Measurements from ENCODE around the gene HOXB4. TPM values are rescaled to one million over a fixed set of nuclear protein-coding genes. Genes with fewer than 3 reads are reported as not detected.

Gene HOXB4
- polyA plus RNA-seq, 1 of the 3 experiments (the other 2 are of a cell fraction): 0.03 TPM

GRCh38 chr17:48616717-48617470 is 38.7 kb upstream of the HOXB4 start:
- no peaks in the 10 kb centered on the region for H3F3A ChIP-seq (replicated peaks; ENCODE audit: insufficient read depth)
- no peaks in the 10 kb centered on the region for H3K4me1 ChIP-seq (ENCODE audit: control insufficient read depth in 1 of 2, insufficient read depth in 2 of 2, low read depth in 1 of 2, low read length in 1 of 2)
- no peak overlapping the region for H2AFZ ChIP-seq (ENCODE audit: low read depth)
- no peaks in the 10 kb centered on the region for H3K36me3 ChIP-seq (replicated peaks in 1 of 2; ENCODE audit: control insufficient read depth in 1 of 2, insufficient read depth in 2 of 2, low read length in 1 of 2)
- no peak overlapping the region for H3K4me3 ChIP-seq (ENCODE audit: low read depth in 2 of 2, low read length in 1 of 2)
- no peak overlapping the region for H3K4me2 ChIP-seq
- TF ChIP-seq SMC3 (IDR thresholded peaks at IDR 0.05; ENCODE audit: low read depth, low read length) (no peak), EZH2phosphoT487 (IDR thresholded peaks at IDR 0.05; ENCODE audit: borderline replicate concordance, low read depth) (0 out of 2 replicates have a peak, but pooled peaks have one; percentile 8), FOSL2 (IDR thresholded peaks at IDR 0.05; ENCODE audit: borderline replicate concordance, low read depth) (no peak), RXRA (IDR thresholded peaks at IDR 0.05; ENCODE audit: borderline replicate concordance, low read depth) (no peak), RAD21 (IDR thresholded peaks at IDR 0.05; ENCODE audit: low read length) (no peak), POLR2AphosphoS5 (IDR thresholded peaks at IDR 0.05; ENCODE audit: low read depth, low read length) (no peak), SIN3A (IDR thresholded peaks at IDR 0.05; ENCODE audit: borderline replicate concordance, low read depth, low read length) (no peak)
- ChIA-PET CTCF (interaction anchor here (0.7 to 5.9 kb wide), 23 partner anchors 15 to 592 kb away, joined by 3 to 59 read pairs (median 11); partner anchors contain the start of gene HOXB5), POLR2A (no interaction called here)
- H4K20me1 ChIP-seq (ENCODE audit: insufficient read depth): peaks cover 27% of the 10 kb centered on the region
- 8% methylated on average over 15 of the region's 15 CpGs for WGBS (ENCODE audit: low lambda C conversion rate)
- no peak for DNase-seq
- no peaks in the 10 kb centered on the region for H3K9me2 ChIP-seq
- no peaks in the 10 kb centered on the region for H3K79me2 ChIP-seq (ENCODE audit: insufficient read depth)
- peaks cover 99% of the 10 kb centered on the region for H3K27me3 ChIP-seq (ENCODE audit: insufficient read depth)
- no peak overlapping the region for H3K9ac ChIP-seq
- no peak overlapping the region for H3K27ac ChIP-seq (ENCODE audit: low read depth in 2 of 2, low read length in 1 of 2)
- no peaks in the 10 kb centered on the region for H3K9me3 ChIP-seq

GRCh38 chr17:48615963-48616716 is 38.0 kb upstream of the HOXB4 start:
- no peak overlapping the region for H3K9ac ChIP-seq

More at GRCh38 chr17:48615963-48616716, 38.0 kb upstream of the HOXB4 start:
- no peaks in the 10 kb centered on the region for H3F3A ChIP-seq (replicated peaks; ENCODE audit: insufficient read depth)
- H3K79me2 ChIP-seq (ENCODE audit: insufficient read depth): no peaks in the 10 kb centered on the region
- WGBS (ENCODE audit: low lambda C conversion rate): 20% methylated on average over 17 of the region's 17 CpGs
- H2AFZ ChIP-seq (ENCODE audit: low read depth): no peak overlapping the region
- CTCF ChIA-PET: interaction anchor here (0.7 to 4.2 kb wide), 9 partner anchors 10 to 591 kb away, joined by 3 to 33 read pairs (median 4); partner anchors contain the start of genes HOXB5 and HOXB9
- H3K9me2 ChIP-seq: no peaks in the 10 kb centered on the region
- H3K4me3 ChIP-seq (ENCODE audit: low read depth in 2 of 2, low read length in 1 of 2): no peak overlapping the region
- H3K36me3 ChIP-seq (replicated peaks in 1 of 2; ENCODE audit: control insufficient read depth in 1 of 2, insufficient read depth in 2 of 2, low read length in 1 of 2): no peaks in the 10 kb centered on the region
- DNase-seq: no peak
- H3K4me2 ChIP-seq: no peak overlapping the region
- peaks cover 29% of the 10 kb centered on the region for H4K20me1 ChIP-seq (ENCODE audit: insufficient read depth)
- POLR2A ChIA-PET: no interaction called here
- peaks cover 99% of the 10 kb centered on the region for H3K27me3 ChIP-seq (ENCODE audit: insufficient read depth)
- no peak overlapping the region for H3K27ac ChIP-seq (ENCODE audit: low read depth in 2 of 2, low read length in 1 of 2)
- H3K4me1 ChIP-seq (ENCODE audit: control insufficient read depth in 1 of 2, insufficient read depth in 2 of 2, low read depth in 1 of 2, low read length in 1 of 2): no peaks in the 10 kb centered on the region
- no peaks in the 10 kb centered on the region for H3K9me3 ChIP-seq
- TF ChIP-seq RFX5 (IDR thresholded peaks at IDR 0.05; ENCODE audit: low read length): no peak
- peak; percentile 49; the same call in 1 of the 2 replicates for TF ChIP-seq EZH2phosphoT487 (IDR thresholded peaks at IDR 0.05; ENCODE audit: borderline replicate concordance, low read depth)

Measured in SK-N-SH (cell line).